ENCODE results near the gene IARS2. TPM values are rescaled to one million over a fixed set of nuclear protein-coding genes. Genes with fewer than 3 reads are reported as not detected.
"Not testable (repeated sequence)": the region's sequence is repeated elsewhere in the genome, so short reads cannot be mapped to it uniquely, and the experiment has no call there.

IARS2 gene
- polyA plus RNA-seq, 1 donor from 2014 or later, result 59.2 TPM

DNA sequence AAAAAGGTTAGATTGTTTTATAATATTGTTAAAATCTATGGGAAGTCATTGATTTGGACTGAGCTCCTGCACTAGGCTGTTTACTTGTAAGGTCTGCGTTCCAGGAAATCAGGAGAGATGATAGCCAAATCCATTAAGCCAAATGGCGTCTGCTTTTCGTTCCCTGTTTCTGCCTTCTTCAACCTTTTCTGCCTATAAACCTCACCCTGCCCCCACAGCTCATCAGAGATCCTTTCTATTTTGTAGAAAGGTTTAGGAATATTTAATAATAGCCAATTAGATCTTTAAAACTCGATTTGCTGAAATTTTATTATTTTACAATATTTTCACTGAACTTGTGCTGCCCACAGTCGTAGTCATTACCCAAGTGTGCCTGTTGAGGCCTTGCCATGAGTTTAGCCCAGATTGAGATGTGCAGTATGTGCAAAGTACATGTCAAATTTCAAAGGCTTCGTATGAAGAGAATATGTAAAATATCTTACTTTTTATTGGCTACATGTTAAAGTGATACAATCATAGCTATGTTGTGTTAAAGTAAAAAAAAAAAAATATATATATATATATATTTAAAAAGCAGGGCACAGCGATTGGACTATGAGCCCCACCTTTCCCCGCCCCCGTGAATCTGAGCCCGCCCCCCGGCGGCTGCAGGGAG lies 444 bp upstream of the IARS2 start:
- Histone ChIP-seq H3K9ac (ENCODE audit: low read length) (no peak overlapping the region), H3K27ac (ENCODE audit: low read length) (no peak overlapping the region), H3K9me3 (ENCODE audit: low read length) (no peaks in the 10 kb centered on the region), H3F3A (ENCODE audit: insufficient read depth, low read length, poor library complexity, severe bottlenecking) (no peaks in the 10 kb centered on the region), H3K79me2 (replicated peaks; ENCODE audit: insufficient read depth, low read length) (peaks cover 26% of the 10 kb centered on the region), H4K20me1 (ENCODE audit: insufficient read depth) (no peaks in the 10 kb centered on the region), H3K4me3 (ENCODE audit: low read length) (peak overlapping the region; percentile 99), H3K36me3 (ENCODE audit: insufficient read depth, low read length) (no peaks in the 10 kb centered on the region), H3K4me2 (ENCODE audit: low read length) (peak overlapping the region; percentile 31), H3K27me3 (ENCODE audit: insufficient read depth, low read depth, low read length) (no peaks in the 10 kb centered on the region), H3K9me2 (ENCODE audit: insufficient read depth, low read length) (no peaks in the 10 kb centered on the region), H2AFZ (ENCODE audit: low read depth, low read length) (no peak overlapping the region)
- TF ChIP-seq TAF1 (IDR thresholded peaks at IDR 0.05; ENCODE audit: low read depth), result no peak
- TF ChIP-seq EZH2 (IDR thresholded peaks at IDR 0.05; ENCODE audit: borderline replicate concordance, insufficient read depth, low read length, poor library complexity, severe bottlenecking), result no peak
- TF ChIP-seq, protein P1, sequence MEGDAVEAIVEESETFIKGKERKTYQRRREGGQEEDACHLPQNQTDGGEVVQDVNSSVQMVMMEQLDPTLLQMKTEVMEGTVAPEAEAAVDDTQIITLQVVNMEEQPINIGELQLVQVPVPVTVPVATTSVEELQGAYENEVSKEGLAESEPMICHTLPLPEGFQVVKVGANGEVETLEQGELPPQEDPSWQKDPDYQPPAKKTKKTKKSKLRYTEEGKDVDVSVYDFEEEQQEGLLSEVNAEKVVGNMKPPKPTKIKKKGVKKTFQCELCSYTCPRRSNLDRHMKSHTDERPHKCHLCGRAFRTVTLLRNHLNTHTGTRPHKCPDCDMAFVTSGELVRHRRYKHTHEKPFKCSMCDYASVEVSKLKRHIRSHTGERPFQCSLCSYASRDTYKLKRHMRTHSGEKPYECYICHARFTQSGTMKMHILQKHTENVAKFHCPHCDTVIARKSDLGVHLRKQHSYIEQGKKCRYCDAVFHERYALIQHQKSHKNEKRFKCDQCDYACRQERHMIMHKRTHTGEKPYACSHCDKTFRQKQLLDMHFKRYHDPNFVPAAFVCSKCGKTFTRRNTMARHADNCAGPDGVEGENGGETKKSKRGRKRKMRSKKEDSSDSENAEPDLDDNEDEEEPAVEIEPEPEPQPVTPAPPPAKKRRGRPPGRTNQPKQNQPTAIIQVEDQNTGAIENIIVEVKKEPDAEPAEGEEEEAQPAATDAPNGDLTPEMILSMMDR (IDR thresholded peaks at IDR 0.05; ENCODE audit: poor library complexity, severe bottlenecking), result no peak
- TF ChIP-seq SMC3 (conservative IDR thresholded peaks at IDR 0.05; ENCODE audit: poor library complexity), result no peak
- no peak for TF ChIP-seq RAD21 (conservative IDR thresholded peaks at IDR 0.05)

GRCh38 chr1:220099826-220100225 lies 5.9 kb downstream of the IARS2 start:
- Histone ChIP-seq H3K27ac (ENCODE audit: low read length) (no peak overlapping the region), H3K4me2 (ENCODE audit: low read length) (no peak overlapping the region), H3K27me3 (ENCODE audit: insufficient read depth, low read depth, low read length) (no peaks in the 10 kb centered on the region)

DNA sequence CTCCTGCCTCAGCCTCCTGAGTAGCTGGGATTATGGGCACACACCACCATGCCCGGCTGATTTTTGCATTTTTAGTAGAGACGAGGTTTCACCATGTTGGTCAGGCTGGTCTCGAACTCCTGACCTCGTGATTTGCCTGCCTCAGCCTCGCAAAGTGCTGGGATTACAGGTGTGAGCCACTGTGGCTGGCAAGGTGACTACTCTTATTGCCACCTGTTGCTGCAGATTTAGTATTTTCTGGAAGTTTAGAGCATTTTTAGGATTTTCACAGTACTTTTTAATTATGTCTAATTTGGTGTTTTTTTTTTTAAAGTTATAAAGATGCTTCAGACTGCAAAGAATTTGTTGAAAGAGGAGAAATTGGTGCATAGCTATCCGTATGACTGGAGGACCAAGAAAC lies 16.5 kb downstream of the IARS2 start:
- not testable (repeated sequence) for H3F3A ChIP-seq (ENCODE audit: insufficient read depth, low read length, poor library complexity, severe bottlenecking); H2AFZ ChIP-seq (ENCODE audit: low read depth, low read length); H3K27me3 ChIP-seq (ENCODE audit: insufficient read depth, low read depth, low read length); H3K9ac ChIP-seq (ENCODE audit: low read length); H3K4me3 ChIP-seq (ENCODE audit: low read length); H3K9me2 ChIP-seq (ENCODE audit: insufficient read depth, low read length); H3K27ac ChIP-seq (ENCODE audit: low read length); H3K9me3 ChIP-seq (ENCODE audit: low read length); H3K4me2 ChIP-seq (ENCODE audit: low read length); H3K36me3 ChIP-seq (ENCODE audit: insufficient read depth, low read length); H3K79me2 ChIP-seq (replicated peaks; ENCODE audit: insufficient read depth, low read length); H4K20me1 ChIP-seq (ENCODE audit: insufficient read depth)

More at GRCh38 chr1:220099826-220100225, 5.9 kb downstream of the IARS2 start:
- H2AFZ ChIP-seq (ENCODE audit: low read depth, low read length), result no peak overlapping the region
- no peaks in the 10 kb centered on the region for H3K9me3 ChIP-seq (ENCODE audit: low read length)
- no peaks in the 10 kb centered on the region for H3K36me3 ChIP-seq (ENCODE audit: insufficient read depth, low read length)
- H3K4me3 ChIP-seq (ENCODE audit: low read length), result no peak overlapping the region
- no peaks in the 10 kb centered on the region for H4K20me1 ChIP-seq (ENCODE audit: insufficient read depth)
- no peaks in the 10 kb centered on the region for H3K9me2 ChIP-seq (ENCODE audit: insufficient read depth, low read length)
- peaks cover 14% of the 10 kb centered on the region for H3K79me2 ChIP-seq (replicated peaks; ENCODE audit: insufficient read depth, low read length)
- TF ChIP-seq EP300 (conservative IDR thresholded peaks at IDR 0.05; ENCODE audit: poor library complexity, severe bottlenecking), result no peak
- TF ChIP-seq, protein P1 (IDR thresholded peaks at IDR 0.05; ENCODE audit: poor library complexity, severe bottlenecking), result no peak
- TF ChIP-seq EZH2 (IDR thresholded peaks at IDR 0.05; ENCODE audit: borderline replicate concordance, insufficient read depth, low read length, poor library complexity, severe bottlenecking), result no peak
- TF ChIP-seq SMC3 (conservative IDR thresholded peaks at IDR 0.05; ENCODE audit: poor library complexity), result no peak
- TF ChIP-seq MXI1 (conservative IDR thresholded peaks at IDR 0.05; ENCODE audit: poor library complexity, severe bottlenecking), result no peak
- TF ChIP-seq RAD21 (conservative IDR thresholded peaks at IDR 0.05), result no peak
- no peak for TF ChIP-seq REST (IDR thresholded peaks at IDR 0.05; ENCODE audit: borderline replicate concordance)
- no peak for TF ChIP-seq TAF1 (IDR thresholded peaks at IDR 0.05; ENCODE audit: low read depth)
- TF ChIP-seq POLR2AphosphoS5 (IDR thresholded peaks at IDR 0.05), result no peak
- H3F3A ChIP-seq (ENCODE audit: insufficient read depth, low read length, poor library complexity, severe bottlenecking), result no peaks in the 10 kb centered on the region
- H3K9ac ChIP-seq (ENCODE audit: low read length), result no peak overlapping the region

DNA sequence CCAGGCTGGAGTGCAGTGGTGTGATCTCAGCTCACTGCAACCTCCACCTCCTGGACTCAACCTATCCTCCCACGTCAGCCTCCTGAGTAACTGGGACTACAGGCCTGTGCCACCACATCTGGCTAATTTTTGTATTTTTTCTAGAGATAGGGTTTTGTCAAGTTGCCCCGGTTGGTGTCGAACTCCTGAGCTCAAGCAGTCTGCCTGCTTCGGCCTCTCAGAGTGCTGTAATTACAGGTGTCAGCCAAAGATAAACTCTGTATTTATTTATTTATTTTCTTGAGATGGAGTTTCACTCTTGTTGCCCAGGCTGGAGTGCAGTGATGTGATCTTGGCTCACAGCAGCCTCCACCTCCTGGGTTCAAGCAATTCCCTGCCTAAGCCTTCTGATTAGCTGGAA lies 18.7 kb downstream of the IARS2 start:
- not testable (repeated sequence) for H3K9ac ChIP-seq (ENCODE audit: low read length); H3K9me2 ChIP-seq (ENCODE audit: insufficient read depth, low read length); H3K27ac ChIP-seq (ENCODE audit: low read length); H3K36me3 ChIP-seq (ENCODE audit: insufficient read depth, low read length); H2AFZ ChIP-seq (ENCODE audit: low read depth, low read length); H3K4me3 ChIP-seq (ENCODE audit: low read length); H3F3A ChIP-seq (ENCODE audit: insufficient read depth, low read length, poor library complexity, severe bottlenecking); H3K9me3 ChIP-seq (ENCODE audit: low read length); H3K27me3 ChIP-seq (ENCODE audit: insufficient read depth, low read depth, low read length); H3K79me2 ChIP-seq (replicated peaks; ENCODE audit: insufficient read depth, low read length); H4K20me1 ChIP-seq (ENCODE audit: insufficient read depth); H3K4me2 ChIP-seq (ENCODE audit: low read length)
